HFFc6 (cell line): ENCODE results near the gene RAD52. TPM values are rescaled to one million over a fixed set of nuclear protein-coding genes. Genes with fewer than 3 reads are reported as not detected.
A peak's percentile ranks its signal among the peaks of the same experiment; 100 is the strongest.
"Not testable (repeated sequence)": the region's sequence is repeated elsewhere in the genome, so short reads cannot be mapped to it uniquely, and the experiment has no call there.

Experiments
- DNase-seq: peaks from one replicate; pipeline ENCODE4 v3.0.0-alpha.2; 2018
- H3K27ac Mint-ChIP-seq: 2 replicates; pipeline ENCODE4 v1.8.0; 2020; ENCODE audit warnings: mild to moderate bottlenecking, mixed read lengths
- H3K27me3 Mint-ChIP-seq: 2 replicates; pipeline ENCODE4 v1.8.0; 2021; ENCODE audit warnings: mild to moderate bottlenecking, moderate library complexity, mixed read lengths; ENCODE audit not compliant: insufficient read depth
- H3K36me3 Mint-ChIP-seq: 2 replicates; pipeline ENCODE4 v1.8.0; 2021; ENCODE audit warnings: low read depth, mixed read lengths
- H3K4me1 Mint-ChIP-seq: 2 replicates; pipeline ENCODE4 v1.8.0; 2020; ENCODE audit warnings: low read depth, mixed read lengths
- H3K4me3 Mint-ChIP-seq: 2 replicates; pipeline ENCODE4 v1.8.0; 2020; ENCODE audit warnings: mild to moderate bottlenecking, moderate library complexity, mixed read lengths
- H3K9me3 Mint-ChIP-seq: 2 replicates; pipeline ENCODE4 v1.8.0; 2020; ENCODE audit warnings: mild to moderate bottlenecking, mixed read lengths
- total RNA-seq, 6 experiments: library from RNA; stranded (reverse); fragmentation: NEBNext Ultra II Directional; extraction: Animal tissue kit (Norgen Biotek cat#: 25700); gene quantifications; 2 replicates in 1 of 6; 3 replicates in 5 of 6; pipeline ENCODE4 v1.2.3, GENCODE V29; 2021
- TF ChIP-seq, protein P1 (sequence below): fragments of 200-600 bp; sonication (generic); IDR thresholded peaks from 2 replicates; pipeline ENCODE4 v1.5.0; 2021; ENCODE audit warnings: antibody characterized with exemption, mild to moderate bottlenecking

Gene RAD52
- total RNA-seq, 6 experiments from 2014 or later: 8.6 to 10.9 (median 9.2) TPM

DNA sequence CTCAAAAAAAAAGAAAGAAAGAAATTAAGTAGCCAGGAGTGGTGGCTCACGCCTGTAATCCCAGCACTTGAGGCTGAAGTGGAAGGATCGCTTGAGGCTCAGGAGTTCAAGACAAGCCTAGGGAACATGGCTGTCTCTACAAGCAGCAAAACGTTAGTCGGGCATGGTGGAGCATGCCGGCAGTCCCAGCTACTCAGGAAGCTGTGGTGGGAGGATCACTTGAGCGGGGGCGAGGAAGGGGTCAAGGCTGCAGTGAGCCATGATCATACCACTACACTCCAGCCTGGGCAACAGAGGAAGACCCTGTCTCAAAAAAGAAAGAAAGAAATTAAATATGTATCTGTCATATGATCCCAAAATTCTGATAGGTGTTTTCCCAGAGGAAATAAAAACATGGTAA, 5.3 kb downstream of the RAD52 start:
- H3K9me3 Mint-ChIP-seq: peaks cover 4% of the 10 kb centered on the region; the same call in 1 of the 2 replicates
- TF ChIP-seq, protein P1, sequence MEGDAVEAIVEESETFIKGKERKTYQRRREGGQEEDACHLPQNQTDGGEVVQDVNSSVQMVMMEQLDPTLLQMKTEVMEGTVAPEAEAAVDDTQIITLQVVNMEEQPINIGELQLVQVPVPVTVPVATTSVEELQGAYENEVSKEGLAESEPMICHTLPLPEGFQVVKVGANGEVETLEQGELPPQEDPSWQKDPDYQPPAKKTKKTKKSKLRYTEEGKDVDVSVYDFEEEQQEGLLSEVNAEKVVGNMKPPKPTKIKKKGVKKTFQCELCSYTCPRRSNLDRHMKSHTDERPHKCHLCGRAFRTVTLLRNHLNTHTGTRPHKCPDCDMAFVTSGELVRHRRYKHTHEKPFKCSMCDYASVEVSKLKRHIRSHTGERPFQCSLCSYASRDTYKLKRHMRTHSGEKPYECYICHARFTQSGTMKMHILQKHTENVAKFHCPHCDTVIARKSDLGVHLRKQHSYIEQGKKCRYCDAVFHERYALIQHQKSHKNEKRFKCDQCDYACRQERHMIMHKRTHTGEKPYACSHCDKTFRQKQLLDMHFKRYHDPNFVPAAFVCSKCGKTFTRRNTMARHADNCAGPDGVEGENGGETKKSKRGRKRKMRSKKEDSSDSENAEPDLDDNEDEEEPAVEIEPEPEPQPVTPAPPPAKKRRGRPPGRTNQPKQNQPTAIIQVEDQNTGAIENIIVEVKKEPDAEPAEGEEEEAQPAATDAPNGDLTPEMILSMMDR: no peak
- peaks cover 36% of the 10 kb centered on the region for H3K36me3 Mint-ChIP-seq
- peak overlapping the region; percentile 31; the same call in 1 of the 2 replicates for H3K27ac Mint-ChIP-seq
- no peak for DNase-seq
- H3K27me3 Mint-ChIP-seq: peaks cover 5% of the 10 kb centered on the region; the same call in 1 of the 2 replicates
- H3K4me3 Mint-ChIP-seq: no peak overlapping the region
- peaks cover 27% of the 10 kb centered on the region for H3K4me1 Mint-ChIP-seq

DNA sequence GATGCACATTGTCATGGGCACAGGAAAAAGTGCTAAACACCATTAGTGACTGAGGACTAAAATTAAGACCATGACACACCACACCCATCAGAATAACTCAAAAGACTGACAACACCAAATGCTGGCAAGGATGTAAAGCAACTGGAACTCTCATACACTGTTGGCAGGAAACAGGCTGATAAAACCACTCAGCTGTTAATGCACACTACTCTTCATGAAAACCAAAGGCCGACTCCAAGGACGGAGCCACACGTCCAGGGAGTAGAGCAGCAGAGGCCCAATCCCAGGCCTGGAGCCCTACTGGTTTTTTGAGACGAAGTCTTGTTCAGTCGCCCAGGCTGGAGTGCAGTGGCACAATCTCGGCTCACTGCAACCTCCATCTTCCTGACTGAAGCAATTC, 6.4 kb downstream of the RAD52 start:
- no peak for DNase-seq
- Mint-ChIP-seq H3K27ac (no peak overlapping the region), H3K4me3 (no peak overlapping the region), H3K4me1 (peaks cover 17% of the 10 kb centered on the region), H3K36me3 (peaks cover 33% of the 10 kb centered on the region), H3K9me3 (no peaks in the 10 kb centered on the region), H3K27me3 (peaks cover 2% of the 10 kb centered on the region; the same call in 1 of the 2 replicates)
- TF ChIP-seq, protein P1: no peak

DNA sequence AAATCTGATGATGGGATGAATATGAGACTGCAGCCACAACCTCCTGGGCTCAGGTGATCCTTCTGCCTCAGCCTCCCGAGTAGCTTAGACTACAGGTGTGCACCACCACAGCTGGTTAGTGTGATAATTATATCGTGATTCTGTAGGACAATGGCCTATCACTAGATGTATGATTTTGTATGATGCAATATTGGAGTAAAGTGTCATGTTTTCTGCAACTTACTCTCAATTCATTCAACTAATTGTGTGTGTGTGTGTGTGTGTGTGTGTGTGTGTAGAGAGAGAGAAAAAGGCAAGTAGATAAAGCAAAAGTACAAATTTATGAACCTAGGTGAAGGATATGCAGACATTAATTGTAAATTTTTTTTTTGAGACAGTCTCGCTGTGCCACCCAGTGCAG, 10.7 kb downstream of the RAD52 start:
- Mint-ChIP-seq H3K9me3 (no peaks in the 10 kb centered on the region), H3K4me3 (no peak overlapping the region), H3K27ac (no peak overlapping the region), H3K4me1 (no peaks in the 10 kb centered on the region), H3K36me3 (peaks cover 23% of the 10 kb centered on the region), H3K27me3 (peaks cover 2% of the 10 kb centered on the region; the same call in 1 of the 2 replicates)
- TF ChIP-seq, protein P1: no peak
- DNase-seq: no peak

DNA sequence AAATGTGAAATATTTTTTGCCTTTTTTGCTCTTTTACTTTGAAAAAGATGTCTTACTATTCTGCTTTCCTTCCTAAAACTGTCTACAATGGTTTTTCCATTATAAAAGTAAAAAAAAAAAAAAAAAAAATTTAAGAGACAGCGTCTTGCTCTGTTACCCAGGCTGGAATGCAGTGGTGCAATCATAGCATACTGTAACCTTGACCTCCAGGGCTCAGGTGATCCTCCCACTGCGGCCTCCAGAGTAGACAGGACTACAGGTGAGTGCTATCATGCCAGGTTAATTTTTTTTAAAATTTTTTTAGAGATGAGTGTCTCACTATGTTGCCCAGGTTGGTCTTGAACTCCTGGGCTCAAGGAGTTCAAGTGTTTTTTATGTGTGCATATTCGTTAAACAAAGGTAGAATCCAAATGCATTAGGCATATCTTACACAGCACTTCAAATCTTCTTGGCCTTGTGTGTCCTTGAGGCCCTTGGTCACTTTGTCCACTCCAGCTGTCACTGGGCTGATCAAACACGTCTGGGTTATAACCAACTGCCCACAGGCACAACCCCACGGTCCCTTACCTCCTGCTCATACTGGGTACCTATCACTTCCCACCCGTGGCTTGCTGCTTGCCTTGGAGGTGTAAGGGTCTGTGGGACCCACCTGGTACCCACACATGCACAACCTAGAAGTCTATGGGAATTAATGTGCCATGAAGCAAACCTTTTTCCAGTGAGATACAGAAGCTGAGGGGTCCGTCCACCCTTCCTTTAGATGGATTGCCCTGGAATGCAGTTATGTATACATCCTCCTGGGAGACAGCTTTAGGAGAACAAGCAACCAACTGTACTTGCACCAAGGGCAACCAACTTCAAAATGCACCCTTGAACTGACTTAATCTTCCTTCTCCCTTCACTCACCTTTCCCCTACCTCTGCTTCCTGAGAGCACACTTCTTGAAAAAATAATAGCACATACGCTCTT, 12.8 kb downstream of the RAD52 start:
- H3K9me3 Mint-ChIP-seq: no peaks in the 10 kb centered on the region
- no peak overlapping the region for H3K4me3 Mint-ChIP-seq
- H3K27ac Mint-ChIP-seq: no peak overlapping the region
- H3K27me3 Mint-ChIP-seq: peaks cover 2% of the 10 kb centered on the region; the same call in 1 of the 2 replicates
- H3K4me1 Mint-ChIP-seq: no peaks in the 10 kb centered on the region
- no peak for DNase-seq
- peaks cover 23% of the 10 kb centered on the region for H3K36me3 Mint-ChIP-seq
- TF ChIP-seq, protein P1: no peak

DNA sequence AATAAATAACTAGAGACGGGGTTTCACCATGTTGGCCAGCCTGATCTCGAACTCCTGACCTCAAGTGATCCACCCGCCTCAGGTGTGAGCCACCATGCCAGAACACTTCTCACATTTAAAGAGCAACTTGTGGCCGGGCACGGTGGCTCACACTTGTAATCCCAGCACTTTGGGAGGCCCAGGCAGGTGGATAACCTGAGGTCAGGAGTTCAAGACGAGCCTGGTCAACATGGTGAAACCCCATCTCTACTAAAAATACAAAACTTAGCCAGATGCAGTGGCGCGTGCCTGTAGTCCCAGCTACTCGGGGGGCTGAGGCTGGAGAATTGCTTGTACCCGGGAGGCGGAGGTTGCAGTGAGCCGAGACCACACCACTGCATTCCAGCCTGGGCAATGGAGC, 13.6 kb downstream of the RAD52 start:
- not testable (repeated sequence) for H3K27ac Mint-ChIP-seq, H3K9me3 Mint-ChIP-seq, H3K4me3 Mint-ChIP-seq, DNase-seq, H3K4me1 Mint-ChIP-seq, H3K27me3 Mint-ChIP-seq
- H3K36me3 Mint-ChIP-seq: peaks cover 22% of the 10 kb centered on the region

DNA sequence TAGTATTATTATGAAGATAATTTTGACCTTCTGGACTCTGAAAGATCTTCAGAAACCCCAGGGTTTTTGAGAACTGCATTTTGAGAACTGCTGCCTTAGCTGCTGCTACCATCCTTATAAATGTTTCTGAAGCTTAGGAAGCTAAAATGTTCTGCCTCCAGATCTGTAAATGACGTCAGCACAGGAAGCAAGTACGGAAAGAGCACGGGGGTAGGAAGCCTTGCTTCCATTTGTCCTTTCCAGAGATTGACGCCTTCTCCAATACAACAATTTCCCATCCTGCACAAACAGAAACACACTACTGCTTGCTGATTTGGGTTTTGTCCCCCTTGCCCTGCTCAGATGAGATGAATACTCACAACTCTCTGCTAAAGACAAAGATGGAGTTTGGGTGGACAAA, 17.9 kb downstream of the RAD52 start:
- H3K27me3 Mint-ChIP-seq: no peaks in the 10 kb centered on the region; the same call in 1 of the 2 replicates
- DNase-seq: no peak
- H3K4me1 Mint-ChIP-seq: no peaks in the 10 kb centered on the region
- TF ChIP-seq, protein P1: no peak
- H3K9me3 Mint-ChIP-seq: no peaks in the 10 kb centered on the region
- peaks cover 16% of the 10 kb centered on the region for H3K36me3 Mint-ChIP-seq
- H3K4me3 Mint-ChIP-seq: no peak overlapping the region
- H3K27ac Mint-ChIP-seq: no peak overlapping the region
